ENCODE data around the gene MYADML2.

The MYADML2 gene

DNA sequence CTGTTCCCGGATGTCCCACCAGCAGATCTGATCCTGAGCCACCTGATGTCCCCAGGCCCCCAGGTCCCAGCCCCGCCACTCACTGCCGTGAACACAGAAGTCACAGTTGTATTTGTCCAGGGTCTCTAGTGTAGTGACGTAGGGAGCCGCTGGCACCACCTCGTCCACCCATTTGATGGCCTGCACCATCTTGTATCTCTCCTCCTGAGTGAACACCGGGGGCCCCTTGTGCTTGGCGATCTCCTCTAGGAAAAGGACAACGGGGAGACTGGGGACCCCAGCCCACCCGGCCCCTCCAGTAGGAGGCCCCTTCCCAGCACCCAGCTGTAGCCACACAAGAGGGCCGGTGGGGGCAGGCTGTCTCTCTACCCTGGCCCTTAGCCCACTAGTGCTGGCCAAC lies 38.2 kb downstream of the MYADML2 start:
- DNase-seq, result no peak

DNA sequence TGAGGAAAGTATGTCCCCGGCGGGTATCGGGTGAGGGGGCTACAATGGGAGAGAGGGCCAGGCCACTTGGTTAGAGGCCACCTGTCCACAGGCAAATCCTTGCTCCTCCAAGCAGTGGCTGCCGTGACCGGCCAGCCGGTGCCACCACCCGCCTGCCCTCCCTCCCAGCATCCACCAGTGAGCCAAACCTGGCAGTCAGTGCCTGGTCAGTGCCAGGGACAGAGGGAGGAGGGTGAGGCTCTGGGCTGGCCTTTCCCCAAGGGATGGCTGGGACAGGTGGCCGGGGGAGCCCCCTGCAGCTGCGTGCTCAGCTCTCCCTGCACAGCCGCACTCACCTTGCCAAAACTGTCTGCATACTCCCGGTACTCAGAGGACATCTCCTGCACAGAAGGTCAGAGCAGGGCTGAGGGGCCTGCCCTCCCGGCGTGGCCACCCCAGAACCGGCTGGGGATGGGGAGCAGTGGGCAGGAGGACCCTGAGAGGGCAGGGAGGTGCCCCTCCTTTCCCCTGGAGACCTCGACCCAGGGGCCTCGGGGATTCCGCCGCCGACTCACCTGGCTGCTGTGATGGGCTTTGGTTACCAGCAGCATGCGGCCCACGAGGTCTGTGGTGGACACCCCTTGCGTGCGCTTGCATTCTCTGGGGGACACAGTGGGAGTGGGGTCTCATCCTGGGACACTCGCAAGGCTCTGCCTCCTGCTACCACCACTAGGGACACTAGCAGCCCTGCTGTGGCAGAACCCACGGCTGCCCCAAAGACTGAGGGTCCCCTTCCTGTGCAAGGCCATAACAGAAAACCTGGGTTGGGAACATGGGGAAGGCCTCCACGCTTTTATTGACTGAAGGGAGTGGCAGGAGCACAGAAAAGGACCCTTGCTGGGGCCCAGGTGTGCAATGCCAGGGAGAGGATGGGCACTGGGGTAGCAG lies 39.6 kb downstream of the MYADML2 start:
- no peak for DNase-seq

DNA sequence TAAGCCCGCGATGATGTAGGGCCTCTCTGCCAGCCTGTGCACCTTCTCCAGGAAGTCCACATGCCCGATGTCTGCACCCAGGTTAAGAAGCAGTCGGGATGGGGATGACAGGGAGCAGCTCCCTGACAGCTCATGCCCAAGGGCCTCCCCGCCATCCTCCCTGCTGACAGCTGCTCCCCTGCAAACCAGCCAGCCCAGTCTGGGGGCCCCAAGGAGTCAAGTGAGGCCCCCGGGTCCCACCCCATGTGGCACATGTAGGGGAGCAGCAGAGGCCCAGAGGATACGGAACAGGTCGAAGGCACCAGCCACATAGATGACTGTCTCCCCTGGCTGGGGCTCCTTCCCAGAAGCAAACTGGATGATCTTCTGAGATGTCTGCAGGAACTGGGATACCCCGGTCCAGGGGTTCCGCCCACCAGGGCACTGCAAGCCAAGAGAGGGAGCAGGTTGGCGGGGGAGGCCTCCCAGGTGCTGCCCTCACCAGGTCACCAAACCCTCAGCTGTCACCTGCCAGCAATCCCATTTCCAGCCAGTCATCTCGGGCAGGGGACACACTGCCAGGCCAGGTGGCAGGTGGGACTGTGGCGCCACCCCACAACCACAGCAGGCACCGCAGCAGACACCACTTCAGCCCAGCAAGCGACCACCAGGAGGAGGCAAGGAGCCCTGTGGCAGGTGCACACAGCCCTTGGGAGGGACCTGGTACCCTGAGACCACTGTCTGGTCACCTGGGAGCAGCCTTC lies 40.4 kb downstream of the MYADML2 start:
- DNase-seq, result no peak

DNA sequence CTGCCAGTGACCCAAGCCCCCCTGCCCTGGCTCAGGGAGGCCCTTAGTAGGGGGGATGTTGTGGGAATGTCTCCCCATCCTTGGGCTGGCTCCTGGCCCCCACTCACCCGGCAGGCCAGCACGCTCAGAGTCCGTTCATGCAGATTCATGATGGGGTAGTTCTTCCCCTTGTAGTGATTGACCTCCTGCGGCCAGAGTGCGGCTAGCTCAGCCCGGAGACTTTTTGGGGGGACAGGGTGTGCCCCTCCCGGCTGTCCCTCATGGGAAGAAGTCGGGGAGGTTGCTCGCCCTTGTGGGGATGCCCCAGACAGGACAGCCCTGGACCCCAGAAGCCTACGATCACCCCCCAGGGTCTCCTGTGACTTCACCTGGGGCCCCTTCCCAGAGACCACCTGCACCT lies 41.0 kb downstream of the MYADML2 start:
- DNase-seq, result no peak

DNA sequence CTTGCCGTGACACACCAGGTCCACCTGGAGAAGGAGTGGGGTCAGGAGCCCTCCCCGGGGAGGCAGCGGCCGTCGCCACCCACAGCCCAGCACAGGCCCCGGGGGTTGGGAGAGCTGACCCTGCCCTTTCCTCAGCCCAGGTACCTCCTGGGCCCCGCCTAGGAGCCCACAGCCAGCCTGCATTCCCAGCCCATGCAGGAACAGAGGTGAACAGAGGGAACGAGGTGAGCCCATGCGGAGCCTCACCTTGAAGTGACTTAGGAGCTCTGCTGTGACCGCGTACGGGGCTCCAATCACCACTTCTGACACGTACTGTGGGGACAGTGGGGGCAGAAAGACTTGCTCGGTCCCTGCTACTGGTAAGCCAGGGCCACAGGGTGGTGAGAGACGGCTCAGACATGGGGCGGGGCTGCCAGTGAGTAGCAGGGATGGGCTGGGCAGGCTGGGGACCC lies 41.6 kb downstream of the MYADML2 start:
- DNase-seq, result no peak

DNA sequence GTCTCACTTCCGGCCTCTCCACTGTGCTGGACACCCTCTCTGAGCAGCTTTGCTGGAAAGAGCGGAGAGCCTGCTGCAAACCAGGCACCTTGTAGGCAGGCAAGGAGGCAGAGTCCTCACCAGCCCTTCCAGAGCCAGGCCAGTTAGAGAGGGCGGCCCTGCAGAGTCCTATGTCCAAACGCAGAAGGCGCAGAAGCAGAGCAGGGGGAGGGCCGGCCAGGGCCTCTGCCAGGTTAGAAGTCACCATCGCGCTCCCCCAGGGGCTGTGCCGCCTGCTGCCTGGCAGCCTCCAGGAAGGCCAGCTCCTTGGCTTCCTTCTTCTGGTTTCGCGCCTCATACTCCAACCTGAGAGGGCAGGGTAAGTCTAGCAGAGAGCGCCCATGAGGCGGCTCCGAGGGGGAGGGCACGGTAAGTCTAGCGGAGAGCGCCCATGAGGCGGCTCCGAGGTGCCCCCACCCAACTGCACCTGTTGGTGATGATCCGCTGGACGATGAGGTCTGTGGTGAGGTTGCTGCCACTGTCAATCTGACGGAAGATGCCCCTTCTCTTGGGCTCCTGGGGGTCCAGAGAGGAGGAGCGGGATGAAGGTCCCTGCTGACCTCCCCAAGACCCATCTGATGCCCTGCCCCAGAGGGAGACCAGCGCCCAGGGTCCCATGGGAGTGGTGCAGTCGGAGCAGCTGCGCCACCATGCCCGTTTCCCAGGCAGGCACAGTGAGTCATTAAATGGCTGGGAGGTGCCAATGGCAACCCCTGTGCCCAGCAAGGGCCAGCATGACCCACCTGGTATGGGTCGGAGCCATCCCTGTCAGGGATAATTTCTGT lies 42.2 kb downstream of the MYADML2 start:
- no peak for DNase-seq

DNA sequence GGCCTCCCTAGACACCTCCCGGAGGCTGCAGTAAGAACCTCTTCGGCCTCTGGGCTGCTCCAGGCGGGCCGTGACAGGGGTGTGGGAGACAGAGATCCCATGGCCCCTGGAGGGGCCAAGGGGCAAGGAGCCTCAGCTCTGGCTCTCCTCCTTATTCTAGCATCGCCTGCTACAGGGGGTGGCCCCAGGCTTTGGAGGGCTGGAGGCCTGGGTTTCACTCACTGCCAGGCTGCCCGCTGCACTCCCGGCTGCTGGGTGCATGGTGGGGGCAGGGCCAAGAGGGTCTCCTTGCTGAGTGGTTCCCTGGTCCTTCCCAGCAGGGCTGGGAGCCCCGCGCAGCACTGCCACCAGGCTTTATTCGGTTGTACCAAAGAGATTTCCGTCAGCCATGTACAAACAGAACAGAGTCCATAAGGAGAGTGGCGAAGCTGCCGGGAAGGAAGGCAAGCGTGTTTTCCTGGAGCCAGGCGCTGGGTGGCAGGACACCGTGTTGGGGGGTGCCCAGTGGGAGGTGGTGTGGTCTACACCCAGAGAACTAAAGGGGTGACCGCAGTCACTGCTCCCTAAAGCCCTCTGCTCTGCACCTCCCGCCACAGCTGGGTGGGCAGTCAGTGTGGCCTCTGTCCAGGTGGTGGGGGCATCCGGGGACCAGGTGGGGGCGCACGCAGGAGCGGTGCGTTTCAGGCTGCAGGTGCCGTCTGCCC lies 43.0 kb downstream of the MYADML2 start:
- no peak for DNase-seq

DNA sequence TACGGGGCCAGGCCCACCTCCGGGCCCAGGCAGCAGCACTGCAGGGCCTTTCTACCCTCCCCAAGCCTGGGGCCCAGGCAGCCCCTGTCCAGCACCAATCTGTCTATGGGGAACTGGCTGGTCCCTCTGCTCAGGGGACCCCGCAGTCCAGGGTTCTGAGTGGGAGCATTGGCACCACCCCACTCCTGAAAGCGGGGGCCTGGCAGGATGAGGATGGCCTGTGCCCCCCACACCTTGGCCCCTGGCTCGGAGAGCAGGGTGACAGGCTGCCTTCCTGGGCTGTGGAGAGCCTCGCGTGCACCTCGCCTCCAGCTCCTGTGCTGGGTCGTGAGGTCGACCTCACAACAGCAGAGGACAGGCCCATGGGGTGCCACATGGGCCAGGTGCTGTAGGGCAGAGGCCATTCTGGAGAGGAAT lies 43.6 kb downstream of the MYADML2 start:
- no peak for DNase-seq

DNA sequence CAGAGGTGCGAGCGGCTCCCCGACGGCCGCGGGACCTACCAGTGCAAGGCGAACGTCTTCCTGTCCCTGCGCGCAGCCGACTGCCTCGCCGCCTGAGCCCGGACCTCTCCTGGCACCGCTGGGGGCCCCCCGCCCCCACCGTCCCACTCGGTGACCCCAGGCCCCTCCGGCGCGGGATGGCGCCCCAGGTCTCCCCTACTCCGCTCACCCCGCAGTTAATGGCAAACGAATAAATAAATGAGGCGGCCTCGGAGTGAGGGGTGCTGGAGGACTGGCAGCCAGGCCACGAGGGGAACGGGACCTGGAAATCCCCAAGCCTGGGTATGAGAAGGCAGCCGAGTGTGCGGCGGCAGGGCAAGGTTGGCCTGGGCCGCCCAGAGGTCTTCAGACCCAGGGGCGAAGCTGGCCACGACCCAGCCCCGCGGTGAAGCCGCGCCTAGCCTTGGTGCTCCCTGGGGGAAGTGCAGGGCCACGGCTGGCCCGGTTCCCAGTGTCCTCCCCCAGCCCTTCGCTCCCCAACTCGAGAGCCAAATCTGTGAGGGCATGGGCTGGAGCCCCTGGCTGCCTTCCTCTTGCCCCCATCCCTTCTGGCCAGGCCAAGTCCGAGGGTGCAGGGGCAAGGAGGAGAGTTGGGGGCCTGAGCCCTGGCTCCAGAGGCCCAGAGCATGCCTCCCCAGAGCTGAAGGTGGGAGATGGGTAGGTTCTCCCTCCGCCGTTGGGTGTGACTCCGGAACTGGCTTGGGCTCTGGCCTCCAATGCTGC lies 44.2 kb downstream of the MYADML2 start:
- no peak for DNase-seq

DNA sequence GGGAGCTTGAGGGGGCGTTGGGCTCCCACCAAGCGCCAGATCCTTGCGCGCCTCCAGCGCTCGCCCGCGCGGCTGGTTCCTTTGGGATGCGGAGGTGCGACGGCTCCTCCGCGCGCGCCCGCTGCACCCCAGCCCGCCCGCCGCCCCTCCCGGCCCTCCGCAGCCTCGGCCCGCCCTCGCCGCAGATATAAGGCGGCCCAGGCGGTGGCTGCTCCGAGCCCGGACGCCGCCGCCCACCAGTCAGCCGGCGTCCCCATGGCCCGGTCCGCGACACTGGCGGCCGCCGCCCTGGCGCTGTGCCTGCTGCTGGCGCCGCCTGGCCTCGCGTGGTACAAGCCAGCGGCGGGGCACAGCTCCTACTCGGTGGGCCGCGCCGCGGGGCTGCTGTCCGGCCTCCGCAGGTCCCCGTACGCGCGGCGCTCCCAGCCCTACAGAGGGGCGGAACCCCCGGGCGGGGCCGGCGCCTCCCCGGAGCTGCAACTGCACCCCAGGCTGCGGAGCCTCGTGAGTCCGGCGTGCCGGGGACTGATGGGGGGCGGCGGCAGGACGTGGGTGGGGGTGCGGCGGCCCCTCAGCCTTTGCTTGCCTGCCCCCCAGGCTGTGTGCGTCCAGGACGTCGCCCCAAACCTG lies 44.9 kb downstream of the MYADML2 start, which contains the start of gene NPB:
Gene NPB (plus strand): TSS at position 216 of the 630 bp plus-strand sequence. CDS start 40 bp downstream, at position 256.
- no peak for DNase-seq

DNA sequence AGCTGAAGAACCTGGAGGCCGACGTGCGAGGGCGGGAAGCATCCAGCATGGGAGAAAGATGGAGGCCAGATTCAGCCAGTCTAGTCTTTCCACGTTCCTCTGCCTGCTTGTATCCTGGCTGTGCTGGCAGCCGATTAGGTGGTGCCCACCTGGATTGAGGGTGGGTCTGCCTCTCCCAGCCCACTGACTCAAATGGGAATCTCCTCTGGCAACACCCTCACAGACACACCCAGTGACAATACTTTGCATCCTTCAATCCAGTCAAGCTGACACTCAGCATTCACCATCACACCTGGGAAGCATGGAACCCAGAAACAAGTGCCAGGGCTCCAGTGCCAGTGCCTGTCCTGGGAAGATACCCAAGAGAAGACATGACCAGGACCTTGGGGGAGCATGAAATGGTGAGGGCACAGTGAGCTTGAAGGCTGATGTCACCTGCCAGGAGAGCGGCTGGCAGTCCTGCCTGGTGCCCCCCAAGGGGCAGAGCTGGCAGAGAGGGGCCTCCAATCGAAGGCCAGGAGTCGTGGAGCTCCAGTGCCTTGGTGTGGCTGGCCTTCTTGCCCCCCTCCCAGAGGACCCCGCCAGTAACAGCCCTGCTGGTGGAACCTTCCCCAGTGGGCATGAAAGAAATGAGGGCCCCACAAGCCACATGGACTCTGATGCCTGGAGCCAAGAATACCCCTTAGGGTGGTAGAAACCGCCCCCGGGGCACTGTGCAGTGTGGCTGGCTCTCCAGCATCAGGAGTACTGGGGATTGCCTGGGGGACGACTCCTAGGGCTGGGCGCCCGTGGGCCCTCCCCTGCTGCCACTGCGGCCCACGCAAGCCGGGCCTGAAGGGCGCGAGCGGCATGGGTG lies 45.6 kb downstream of the MYADML2 start:
- DNase-seq, result no peak

DNA sequence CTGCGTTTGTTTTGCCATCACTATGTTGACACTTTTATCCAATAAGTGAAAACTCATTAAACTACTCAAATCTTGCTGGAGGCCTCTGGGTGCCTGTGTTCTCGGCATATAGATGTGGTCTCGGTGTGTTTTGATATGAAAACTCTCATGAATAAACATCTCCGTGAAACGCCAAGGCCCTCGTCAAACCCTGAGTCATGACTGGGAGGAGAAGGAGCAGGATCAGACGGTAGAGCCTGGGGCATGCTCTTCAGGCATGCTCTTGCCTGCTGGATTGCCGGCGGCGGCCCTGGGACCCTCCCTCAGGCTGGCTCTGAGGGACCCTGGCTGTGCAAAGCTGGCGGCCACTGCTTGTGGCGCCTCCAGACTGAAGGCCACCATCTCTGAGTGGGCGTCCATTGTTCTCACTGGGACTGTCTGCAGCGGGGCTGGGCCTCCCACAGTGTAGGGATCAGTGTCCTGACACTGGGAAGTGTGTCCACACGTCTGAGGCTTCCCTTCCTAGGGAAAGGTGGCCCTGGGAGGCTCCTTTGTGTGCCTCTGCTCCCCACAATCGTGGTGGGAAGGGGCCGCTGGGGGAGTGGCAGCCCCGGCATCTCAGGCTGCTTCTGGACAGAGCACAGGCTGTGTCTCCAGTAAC lies 46.7 kb downstream of the MYADML2 start:
- no peak for DNase-seq

DNA sequence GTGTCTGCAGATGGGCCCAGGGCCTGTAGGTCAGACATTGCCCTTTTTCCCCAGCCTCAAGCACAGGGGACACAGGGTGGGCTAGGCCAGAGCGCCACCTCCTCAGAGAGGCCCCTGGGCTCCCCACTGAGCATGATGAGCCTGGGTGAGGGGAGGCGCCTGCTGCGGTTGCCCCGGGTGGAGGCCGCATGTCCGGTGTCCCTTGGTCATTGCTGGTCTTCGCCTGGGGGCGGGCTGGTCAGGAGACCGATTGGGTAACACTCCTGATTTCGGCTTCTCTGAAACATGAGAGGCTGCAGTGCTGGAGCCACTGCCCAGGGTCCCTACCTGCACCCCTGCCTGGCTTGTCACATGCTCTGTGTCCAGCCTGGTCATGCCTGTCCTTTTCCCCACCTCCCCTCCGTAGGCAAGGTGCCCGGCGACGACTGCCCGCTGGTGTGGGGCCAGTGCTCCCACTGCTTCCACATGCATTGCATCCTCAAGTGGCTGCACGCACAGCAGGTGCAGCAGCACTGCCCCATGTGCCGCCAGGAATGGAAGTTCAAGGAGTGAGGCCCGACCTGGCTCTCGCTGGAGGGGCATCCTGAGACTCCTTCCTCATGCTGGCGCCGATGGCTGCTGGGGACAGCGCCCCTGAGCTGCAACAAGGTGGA lies 47.4 kb downstream of the MYADML2 start:
- DNase-seq, result no peak

DNA sequence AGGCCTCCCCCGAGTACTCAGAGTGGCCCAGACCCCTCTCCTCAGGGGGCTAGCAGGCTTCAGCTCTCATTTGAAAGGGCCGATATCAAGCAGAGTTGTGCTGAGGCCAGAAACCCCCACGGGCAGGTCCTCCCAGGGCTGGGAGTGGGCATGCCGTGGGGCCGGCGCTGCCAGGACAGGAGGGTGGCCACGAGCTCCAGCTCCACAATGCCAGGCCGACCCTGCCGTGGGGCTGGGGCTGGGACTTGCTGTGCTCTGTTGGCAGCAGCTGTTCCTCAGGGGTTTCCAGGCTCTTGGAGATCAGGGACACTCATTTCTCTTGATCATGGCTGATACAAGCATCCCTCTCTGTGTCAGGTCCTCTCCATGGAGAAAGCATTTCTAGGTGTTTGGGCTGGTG lies 48.1 kb downstream of the MYADML2 start:
- no peak for DNase-seq

DNA sequence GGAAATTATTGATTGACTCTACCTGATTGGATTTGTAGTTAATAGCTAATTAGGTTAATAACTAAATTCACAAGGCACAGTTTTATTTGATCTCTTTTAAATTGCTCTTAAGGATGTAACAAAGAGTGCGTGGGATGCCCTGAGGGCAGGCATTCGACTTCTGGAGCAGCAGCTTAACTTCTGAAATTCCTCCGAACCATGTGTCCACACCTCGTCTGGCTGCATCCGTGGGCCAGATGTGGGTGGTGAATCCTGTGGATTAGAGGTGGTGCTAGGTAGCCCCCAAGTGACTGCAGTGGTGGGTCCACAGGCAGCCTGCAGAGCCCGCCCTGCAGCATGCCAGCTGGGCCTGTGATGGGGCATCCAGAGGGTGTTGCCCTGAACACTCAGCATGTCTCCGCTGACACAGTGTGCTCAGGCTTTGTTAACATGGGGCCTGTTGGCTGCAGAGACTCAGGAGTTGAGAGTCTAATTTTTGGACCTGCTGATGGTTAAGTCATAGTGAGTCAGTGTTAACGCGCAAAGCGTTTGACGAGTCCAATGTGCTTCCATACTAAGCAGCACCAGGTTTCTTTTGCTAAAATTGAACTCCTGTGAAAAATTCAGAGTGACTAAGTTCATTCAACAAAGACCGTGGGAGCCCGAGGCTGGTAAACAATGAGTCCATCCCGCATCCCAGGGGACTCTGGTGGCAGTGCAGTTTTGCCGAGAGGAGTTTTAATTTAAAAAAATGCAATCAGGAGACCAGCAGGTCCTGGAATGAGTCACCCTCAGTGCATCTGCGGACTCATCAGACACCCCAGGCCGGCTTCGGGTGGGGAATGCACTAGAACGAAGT lies 48.8 kb downstream of the MYADML2 start:
- DNase-seq, result no peak

DNA sequence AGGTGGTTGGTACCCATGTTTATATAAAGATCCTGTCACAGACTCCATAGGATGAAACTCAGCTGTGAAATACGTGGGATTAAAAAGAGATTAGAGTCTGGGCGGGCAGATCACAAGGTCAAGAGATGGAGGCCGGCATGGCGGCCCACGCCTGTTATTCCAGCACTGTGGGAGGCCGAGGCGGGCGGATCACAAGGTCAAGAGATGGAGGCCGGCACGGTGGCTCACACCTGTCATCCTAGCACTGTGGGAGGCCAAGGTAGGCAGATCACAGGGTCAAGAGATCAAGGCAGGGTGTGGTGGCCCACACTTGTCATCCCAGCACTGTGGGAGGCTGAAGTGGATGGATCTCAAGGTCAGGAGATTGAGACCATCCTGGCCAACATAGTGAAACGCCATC lies 51.6 kb downstream of the MYADML2 start:
- DNase-seq, result no peak

DNA sequence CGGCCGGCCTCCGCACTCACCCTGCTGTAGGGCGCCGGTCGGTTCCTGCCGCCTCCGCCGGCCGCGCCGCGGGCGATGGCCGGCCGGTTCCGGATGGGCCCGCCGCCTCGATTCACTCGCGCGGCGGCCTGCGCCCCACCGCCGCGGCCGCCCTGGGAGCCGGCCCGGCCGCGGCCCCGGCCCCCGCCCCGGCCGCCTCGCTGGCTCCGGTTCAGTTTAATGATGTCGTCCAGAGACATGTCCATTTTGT lies 55.8 kb downstream of the MYADML2 start:
- DNase-seq, result no peak
